ENCODE measurements around the gene RNF180.
"Not testable (repeated sequence)": the region's sequence is repeated elsewhere in the genome, so short reads cannot be mapped to it uniquely, and the experiment has no call there.

RNF180 gene

GRCh38 chr5:64181440-64181839 is 15.8 kb downstream of the RNF180 start:
- no peak for DNase-seq

- no peak for DNase-seq
Measured at GRCh38 chr5:64183956-64184355, 18.3 kb downstream of the RNF180 start.

GRCh38 chr5:64184832-64185231 is 19.2 kb downstream of the RNF180 start:
- no peak for DNase-seq

GRCh38 chr5:64188776-64189175 is 23.1 kb downstream of the RNF180 start:
- no peak for DNase-seq

GRCh38 chr5:64190562-64191306 is 25.1 kb downstream of the RNF180 start:
- no peak for DNase-seq

GRCh38 chr5:64195981-64196380 is 30.3 kb downstream of the RNF180 start:
- no peak for DNase-seq

- DNase-seq, result no peak
Measured at GRCh38 chr5:64199425-64199824, 33.8 kb downstream of the RNF180 start.

GRCh38 chr5:64201996-64202395 is 36.4 kb downstream of the RNF180 start:
- no peak for DNase-seq

- no peak for DNase-seq
Measured at GRCh38 chr5:64206653-64207052, 41.0 kb downstream of the RNF180 start.

GRCh38 chr5:64207978-64208377 is 42.3 kb downstream of the RNF180 start:
- DNase-seq, result no peak

- no peak for DNase-seq
Measured at GRCh38 chr5:64209353-64209752, 43.7 kb downstream of the RNF180 start.

- no peak for DNase-seq
Measured at GRCh38 chr5:64210866-64211265, 45.2 kb downstream of the RNF180 start.

GRCh38 chr5:64213011-64213410 is 47.4 kb downstream of the RNF180 start:
- DNase-seq, result no peak

- no peak for DNase-seq
Measured at GRCh38 chr5:64213531-64213930, 47.9 kb downstream of the RNF180 start.

- no peak for DNase-seq
Measured at GRCh38 chr5:64214132-64214531, 48.5 kb downstream of the RNF180 start.

GRCh38 chr5:64221911-64222310 is 56.3 kb downstream of the RNF180 start:
- DNase-seq, result no peak

- not testable (repeated sequence) for DNase-seq
Measured at GRCh38 chr5:64225286-64225981, 59.8 kb downstream of the RNF180 start.

GRCh38 chr5:64227131-64227537 is 61.5 kb downstream of the RNF180 start:
- not testable (repeated sequence) for DNase-seq

- DNase-seq, result no peak
Measured at GRCh38 chr5:64229163-64229774, 63.6 kb downstream of the RNF180 start.

GRCh38 chr5:64260756-64261155 is 95.1 kb downstream of the RNF180 start:
- DNase-seq, result no peak

- DNase-seq, result no peak
Measured at GRCh38 chr5:64269164-64269563, 103.5 kb downstream of the RNF180 start.

- DNase-seq, result no peak
Measured at GRCh38 chr5:64273276-64273675, 107.6 kb downstream of the RNF180 start.

GRCh38 chr5:64285188-64286130 is 119.8 kb downstream of the RNF180 start:
- no peak for DNase-seq
